Endothelial cell of umbilical vein (primary cell): ENCODE data around the gene ADAMTSL2.

ENCODE experiments used
- CTCF ChIP-seq, 2 donors: IDR thresholded peaks; 1 replicate in 1 of 2; 2 replicates in 1 of 2; pipeline ENCODE4 v1.5.1; 2011; ENCODE audit warnings: low read length in 2 of 2, mild to moderate bottlenecking in 2 of 2, moderate library complexity in 2 of 2, control low read depth in 1 of 2, inconsistent platforms in 1 of 2, low read depth in 1 of 2; ENCODE audit not compliant: insufficient read depth in 1 of 2; ENCODE audit errors: extremely low read depth in 1 of 2
- EZH2 ChIP-seq: IDR thresholded peaks from 2 replicates; pipeline ENCODE4 v1.6.1; 2012; ENCODE audit warnings: borderline replicate concordance, low read depth, mild to moderate bottlenecking, moderate library complexity, low read length, inconsistent platforms; ENCODE audit not compliant: severe bottlenecking
- FOS ChIP-seq: IDR thresholded peaks from 2 replicates; pipeline ENCODE4 v1.6.1; 2011; ENCODE audit warnings: mild to moderate bottlenecking, low read length, moderate library complexity, borderline replicate concordance; ENCODE audit not compliant: insufficient read depth
- GATA2 ChIP-seq: IDR thresholded peaks from 2 replicates; pipeline ENCODE4 v1.7.0; 2011; ENCODE audit warnings: low read depth, mild to moderate bottlenecking, moderate library complexity, mixed read lengths, low read length; ENCODE audit not compliant: insufficient read length, insufficient read depth
- JUN ChIP-seq: IDR thresholded peaks from 2 replicates; pipeline ENCODE4 v1.6.1; 2011; ENCODE audit warnings: borderline replicate concordance, low read depth; ENCODE audit not compliant: insufficient read length, insufficient read depth
- MAX ChIP-seq: IDR thresholded peaks from 2 replicates; pipeline ENCODE4 v1.6.1; 2011; ENCODE audit not compliant: insufficient read depth, insufficient read length
- POLR2A ChIP-seq: IDR thresholded peaks from 2 replicates; pipeline ENCODE4 v1.6.1; 2012; ENCODE audit warnings: low read depth, mild to moderate bottlenecking, control low read depth, low read length

GRCh38 chr9:133557581-133557980 lies 23.1 kb downstream of the ADAMTSL2 start:
- TF ChIP-seq GATA2 = no peak
- no peak for TF ChIP-seq CTCF (IDR thresholded peaks at IDR 0.05; ENCODE audit: extremely low read depth in 1 of 2, insufficient read depth in 1 of 2, low read depth in 1 of 2, low read length in 2 of 2)
- TF ChIP-seq POLR2A = no peak
- TF ChIP-seq EZH2 = no peak
- TF ChIP-seq JUN = no peak
- TF ChIP-seq FOS = no peak
- no peak for TF ChIP-seq MAX
